ENCODE measurements around the gene ADGRG7.

- TF ChIP-seq CTCF (IDR thresholded peaks at IDR 0.05) (no peak), EP300 (IDR thresholded peaks at IDR 0.05) (no peak), POLR2A (IDR thresholded peaks at IDR 0.05) (no peak)
Observed at GRCh38 chr3:100602506-100603444, 6.6 kb upstream of the ADGRG7 start.
